T-cell (primary cell): ENCODE results near the gene MYO1F. TPM values are rescaled to one million over a fixed set of nuclear protein-coding genes. Genes with fewer than 3 reads are reported as not detected.
A peak's percentile ranks its signal among the peaks of the same experiment; 100 is the strongest.
"Not testable (repeated sequence)": the region's sequence is repeated elsewhere in the genome, so short reads cannot be mapped to it uniquely, and the experiment has no call there.

Source experiments
- ATAC-seq, 4 experiments: fragments of 200-7000 bp in 3 of 4; fragments of 150-1000 bp in 1 of 4; cut with Tn5 transposase; replicated peaks in 1 of 4; 1 replicate in 3 of 4; 2 replicates in 1 of 4; pipeline ENCODE4 v1.10.0; 2021; ENCODE audit warnings: moderate library complexity in 3 of 4, mild to moderate bottlenecking in 2 of 4, moderate number of reproducible peaks in 1 of 4
- CTCF ChIA-PET, 2 donors: fragments of 300-600 bp; sonication (Branson Sonifier 250); formaldehyde crosslinking; loops; one replicate each; lab custom pipeline; 2022; ENCODE audit warnings: antibody characterized with exemption in 2 of 2; lab: Charles Lee
- POLR2A ChIA-PET, 2 donors: fragments of 300-600 bp; sonication (Branson Sonifier 250); formaldehyde crosslinking; loops; one replicate each; lab custom pipeline; 2022; ENCODE audit warnings: antibody characterized with exemption in 2 of 2; lab: Charles Lee
- DNase-seq, 35 experiments: peaks; one replicate each; pipeline versions ENCODE4 v3.0.0 to v3.0.0-alpha.2; 2013 to 2023
- H3K27ac ChIP-seq: one replicate; pipeline ENCODE4 v1.5.1; 2013; ENCODE audit warnings: low read length
- H3K27me3 ChIP-seq, 2 experiments: replicated peaks in 1 of 2; 1 replicate in 1 of 2; 2 replicates in 1 of 2; pipeline versions ENCODE4 v1.6.1 to v1.7.0; 2013; ENCODE audit warnings: low read length in 1 of 2, mixed read lengths in 1 of 2; ENCODE audit not compliant: control insufficient read depth in 2 of 2, insufficient read depth in 2 of 2; ENCODE audit errors: extremely low read depth in 1 of 2
- H3K36me3 ChIP-seq, 2 donors: 1 replicate in 1 of 2; 2 replicates in 1 of 2; pipeline versions ENCODE4 v1.6.1 to v1.7.0; 2013; ENCODE audit warnings: low read length in 1 of 2; ENCODE audit not compliant: control insufficient read depth in 2 of 2, insufficient read depth in 1 of 2; ENCODE audit errors: extremely low read depth in 1 of 2
- H3K4me1 ChIP-seq, 2 experiments: 1 replicate in 1 of 2; 2 replicates in 1 of 2; pipeline versions ENCODE4 v1.6.1 to v1.7.0; 2013; ENCODE audit warnings: low read length in 2 of 2, mixed read lengths in 1 of 2; ENCODE audit not compliant: insufficient read depth in 2 of 2, control insufficient read depth in 1 of 2; ENCODE audit errors: extremely low read depth in 1 of 2
- H3K4me3 ChIP-seq, 2 donors: 1 replicate in 1 of 2; 2 replicates in 1 of 2; pipeline versions ENCODE4 v1.5.1 to v1.7.0; 2013; ENCODE audit warnings: mild to moderate bottlenecking in 2 of 2, low read length in 1 of 2, moderate library complexity in 1 of 2; ENCODE audit not compliant: control insufficient read depth in 1 of 2; ENCODE audit errors: extremely low read depth in 1 of 2
- H3K9me3 ChIP-seq: 2 replicates; pipeline ENCODE4 v1.7.0; 2013
- H3K27ac Mint-ChIP-seq, 2 donors: one replicate each; pipeline ENCODE4 v1.8.0; 2020 to 2021; ENCODE audit warnings: mild to moderate bottlenecking in 2 of 2, mixed read lengths in 2 of 2
- H3K27me3 Mint-ChIP-seq, 2 donors: one replicate each; pipeline ENCODE4 v1.8.0; 2021 to 2022; ENCODE audit warnings: mixed read lengths in 2 of 2
- H3K36me3 Mint-ChIP-seq: one replicate; pipeline ENCODE4 v1.8.0; 2021; ENCODE audit warnings: mixed read lengths
- H3K4me1 Mint-ChIP-seq, 3 donors: one replicate each; pipeline ENCODE4 v1.8.0; 2020 to 2022; ENCODE audit warnings: mixed read lengths in 3 of 3, mild to moderate bottlenecking in 1 of 3
- H3K4me3 Mint-ChIP-seq, 3 donors: one replicate each; pipeline ENCODE4 v1.8.0; 2020 to 2022; ENCODE audit warnings: mild to moderate bottlenecking in 3 of 3, mixed read lengths in 3 of 3, moderate library complexity in 3 of 3
- H3K9me3 Mint-ChIP-seq, 3 donors: one replicate each; pipeline ENCODE4 v1.8.0; 2020 to 2022; ENCODE audit warnings: mixed read lengths in 3 of 3
- WGBS: methylation state at CpG from one replicate; pipeline ENCODE4 v1.1.5; 2013; ENCODE audit warnings: missing lambda C conversion rate; ENCODE audit not compliant: insufficient coverage; 5-methylcytosine and 5-hydroxymethylcytosine counted together
- total RNA-seq, 35 experiments: library from RNA in 6 of 35; stranded (reverse) in 6 of 35; fragments of 120-200 nt in 1 of 35; gene quantifications; one replicate each; pipeline versions ENCODE4 v1.2.1 to v1.2.4 and lab custom pipeline; 2013 to 2026

Gene MYO1F
- total RNA-seq = 100 to 1,000 TPM; 109 to 363 (median 277) TPM
- 171 TPM for total RNA-seq (2013)
- total RNA-seq (lab: John Stamatoyannopoulos, UW) = 9.9 to 388 (median 133) reads per million in 29 experiments

DNA sequence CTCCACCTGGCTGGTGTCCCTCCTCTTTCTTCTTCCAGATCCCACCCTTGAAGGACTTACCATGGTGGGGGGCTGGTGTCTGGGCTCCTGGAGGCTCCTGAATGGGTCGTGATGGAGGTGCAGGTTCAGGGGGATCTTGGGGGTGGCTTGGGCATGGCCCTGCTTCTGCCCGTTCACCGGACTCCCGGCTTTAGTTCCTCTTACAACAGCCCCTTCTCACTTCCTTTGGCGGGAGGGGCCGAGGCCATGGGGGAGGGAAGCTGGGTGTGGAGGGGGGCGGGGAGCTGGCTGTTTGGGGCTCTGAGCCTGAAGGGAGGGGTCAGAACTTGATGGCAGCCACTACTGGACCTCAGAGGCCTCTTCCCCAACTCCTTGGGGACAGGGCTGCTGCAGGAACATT is at the start of gene MYO1F:
Gene MYO1F, minus strand, starts transcription at position 196 of the 400 bp plus-strand sequence. Its CDS starts 133 bp downstream, at position 63.
- ATAC-seq (no peak), DNase-seq (peak in 3 of 35 experiments; percentile 26 to 31 (median 29))
- peak within 1 kb of the TSS; percentile 87 to 88 (median 88) for H3K4me3 Mint-ChIP-seq
- WGBS = no CpG with 5 or more reads among the region's 7 CpGs
- Histone ChIP-seq H3K9me3 (no peaks in the 10 kb centered on the region), H3K4me1 (peaks cover 21 to 89% of the 10 kb centered on the region in 2 experiments), H3K4me3 (peak within 1 kb of the TSS; percentile 21 to 81), H3K27me3 (no peaks in the 10 kb centered on the region), H3K36me3 (no peaks in the 10 kb centered on the region), H3K27ac (peak within 1 kb of the TSS; percentile 27)
- H3K9me3 Mint-ChIP-seq = no peaks in the 10 kb centered on the region
- H3K4me1 Mint-ChIP-seq = peaks cover 67 to 74% (median 72%) of the 10 kb centered on the region in 3 donors
- CTCF ChIA-PET = interaction anchor here in 1 of 2 donors (1.0 to 1.3 kb wide), 3 partner anchors 8 to 90 kb away, joined by 3 read pairs; no protein-coding TSS in a partner anchor
- H3K27me3 Mint-ChIP-seq = no peaks in the 10 kb centered on the region
- peak within 1 kb of the TSS; percentile 87 to 99 for H3K27ac Mint-ChIP-seq
- POLR2A ChIA-PET = interaction anchor here in 1 of 2 donors (0.5 to 0.6 kb wide), 2 partner anchors 10 to 1384 kb away, joined by 3 to 5 read pairs; no protein-coding TSS in a partner anchor
- H3K36me3 Mint-ChIP-seq = peaks cover 11% of the 10 kb centered on the region

- POLR2A ChIA-PET = no interaction called here
- no peaks in the 10 kb centered on the region for H3K36me3 Mint-ChIP-seq
Observed at GRCh38 chr19:8626842-8627241, 49.6 kb upstream of the MYO1F start.

GRCh38 chr19:8622886-8623285 is 45.6 kb upstream of the MYO1F start:
- POLR2A ChIA-PET, H3K9me3 ChIP-seq, H3K36me3 ChIP-seq, DNase-seq, H3K4me1 Mint-ChIP-seq, H3K4me1 ChIP-seq, H3K36me3 Mint-ChIP-seq, H3K27ac Mint-ChIP-seq, ATAC-seq, H3K4me3 ChIP-seq, CTCF ChIA-PET, H3K27me3 ChIP-seq, H3K9me3 Mint-ChIP-seq, H3K4me3 Mint-ChIP-seq, H3K27ac ChIP-seq: not testable (repeated sequence)
- peaks cover 4 to 11% of the 10 kb centered on the region in 2 donors for H3K27me3 Mint-ChIP-seq
- 45% methylated on average over 1 of the region's 4 CpGs for WGBS

More at GRCh38 chr19:8626842-8627241, 49.6 kb upstream of the MYO1F start:
- Mint-ChIP-seq H3K4me3 (no peak overlapping the region), H3K27ac (no peak overlapping the region), H3K27me3 (peaks cover 0 to 2% of the 10 kb centered on the region in 2 donors), H3K9me3 (no peaks in the 10 kb centered on the region), H3K4me1 (no peaks in the 10 kb centered on the region)
- ATAC-seq = no peak
- peaks cover 0 to 2% of the 10 kb centered on the region in 2 experiments for H3K27me3 ChIP-seq
- 100% methylated on average over 1 of the region's 8 CpGs for WGBS
- no peak overlapping the region for H3K4me3 ChIP-seq
- no peaks in the 10 kb centered on the region for H3K9me3 ChIP-seq
- H3K36me3 ChIP-seq = no peaks in the 10 kb centered on the region
- no peak for DNase-seq
- H3K27ac ChIP-seq = no peak overlapping the region
- CTCF ChIA-PET = interaction anchor here in 1 of 2 donors (0.7 kb wide), 1 partner anchor 31 kb away, joined by 5 read pairs; no protein-coding TSS in a partner anchor
- no peaks in the 10 kb centered on the region for H3K4me1 ChIP-seq

DNA sequence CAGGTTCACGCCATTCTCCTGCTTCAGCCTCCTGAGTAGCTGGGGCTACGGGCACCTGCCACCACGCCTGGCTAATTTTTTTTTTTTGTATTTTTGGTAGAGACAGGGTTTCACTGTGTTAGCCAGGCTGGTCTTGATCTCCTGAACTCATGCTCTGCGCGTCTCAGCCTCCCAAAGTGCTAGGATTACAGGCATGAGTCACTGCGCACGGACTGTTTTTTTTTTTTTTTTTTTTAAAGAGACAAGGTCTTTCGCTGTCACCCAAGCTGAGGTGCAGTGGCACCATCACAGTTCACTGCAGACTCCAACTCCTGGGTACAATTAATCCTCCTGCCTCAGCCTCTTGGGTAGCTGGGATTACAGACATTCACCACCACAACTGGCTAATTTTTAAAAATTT is 41.5 kb upstream of the MYO1F start:
- Histone ChIP-seq H3K36me3 (no peaks in the 10 kb centered on the region), H3K4me1 (peaks cover 0 to 11% of the 10 kb centered on the region in 2 experiments), H3K9me3 (no peaks in the 10 kb centered on the region), H3K4me3 (no peak overlapping the region), H3K27me3 (peaks cover 0 to 10% of the 10 kb centered on the region in 2 experiments), H3K27ac (no peak overlapping the region)
- H3K27me3 Mint-ChIP-seq = peaks cover 4 to 9% of the 10 kb centered on the region in 2 donors
- ChIA-PET CTCF (interaction anchor here in 1 of 2 donors (0.8 kb wide), 1 partner anchor 1981 kb away, joined by 3 read pairs; no protein-coding TSS in a partner anchor), POLR2A (no interaction called here)
- no peak for ATAC-seq
- no peak for DNase-seq
- H3K4me1 Mint-ChIP-seq = peaks cover 11 to 14% (median 12%) of the 10 kb centered on the region in 3 donors
- H3K4me3 Mint-ChIP-seq = no peak overlapping the region
- no peak overlapping the region for H3K27ac Mint-ChIP-seq
- no peaks in the 10 kb centered on the region for H3K36me3 Mint-ChIP-seq
- H3K9me3 Mint-ChIP-seq = no peaks in the 10 kb centered on the region
- WGBS = 61% methylated on average over 3 of the region's 8 CpGs

GRCh38 chr19:8617984-8618383 is 40.7 kb upstream of the MYO1F start:
- H3K9me3 ChIP-seq = no peaks in the 10 kb centered on the region
- Mint-ChIP-seq H3K27ac (no peak overlapping the region), H3K4me1 (peaks cover 11 to 16% (median 14%) of the 10 kb centered on the region in 3 donors), H3K9me3 (no peaks in the 10 kb centered on the region), H3K27me3 (peaks cover 4 to 9% of the 10 kb centered on the region in 2 donors), H3K4me3 (no peak overlapping the region), H3K36me3 (no peaks in the 10 kb centered on the region)
- ATAC-seq (no peak), DNase-seq (no peak)
- no peaks in the 10 kb centered on the region for H3K36me3 ChIP-seq
- WGBS = 20% methylated on average over 1 of the region's 4 CpGs
- CTCF ChIA-PET = no interaction called here
- POLR2A ChIA-PET = interaction anchor here in 1 of 2 donors (0.7 kb wide), 1 partner anchor 38 kb away, joined by 3 read pairs; no protein-coding TSS in a partner anchor
- peaks cover 0 to 10% of the 10 kb centered on the region in 2 experiments for H3K27me3 ChIP-seq
- H3K4me3 ChIP-seq = no peak overlapping the region
- H3K27ac ChIP-seq = no peak overlapping the region
- H3K4me1 ChIP-seq = peaks cover 0 to 11% of the 10 kb centered on the region in 2 experiments

- H3K27me3 ChIP-seq, H3K9me3 ChIP-seq, CTCF ChIA-PET, ATAC-seq, POLR2A ChIA-PET, H3K36me3 ChIP-seq, H3K4me3 Mint-ChIP-seq, H3K4me3 ChIP-seq, H3K27me3 Mint-ChIP-seq, H3K36me3 Mint-ChIP-seq, DNase-seq, H3K9me3 Mint-ChIP-seq, H3K27ac ChIP-seq, H3K27ac Mint-ChIP-seq: not testable (repeated sequence)
- H3K4me1 Mint-ChIP-seq = peaks cover 13 to 22% (median 17%) of the 10 kb centered on the region in 3 donors
- peaks cover 2 to 17% of the 10 kb centered on the region in 2 experiments for H3K4me1 ChIP-seq
- WGBS = 99% methylated on average over 13 of the region's 15 CpGs
Observed at GRCh38 chr19:8617325-8617724, 40.1 kb upstream of the MYO1F start.
